ENCODE results near the gene ARHGEF16. TPM values are rescaled to one million over a fixed set of nuclear protein-coding genes. Genes with fewer than 3 reads are reported as not detected.

Gene ARHGEF16
- total and polyA plus RNA-seq, 2 experiments from 2014 or later = 24.8 to 36.2 TPM

GRCh38 chr1:3478187-3478586, 23.7 kb downstream of the ARHGEF16 start:
- TF ChIP-seq, protein P1, sequence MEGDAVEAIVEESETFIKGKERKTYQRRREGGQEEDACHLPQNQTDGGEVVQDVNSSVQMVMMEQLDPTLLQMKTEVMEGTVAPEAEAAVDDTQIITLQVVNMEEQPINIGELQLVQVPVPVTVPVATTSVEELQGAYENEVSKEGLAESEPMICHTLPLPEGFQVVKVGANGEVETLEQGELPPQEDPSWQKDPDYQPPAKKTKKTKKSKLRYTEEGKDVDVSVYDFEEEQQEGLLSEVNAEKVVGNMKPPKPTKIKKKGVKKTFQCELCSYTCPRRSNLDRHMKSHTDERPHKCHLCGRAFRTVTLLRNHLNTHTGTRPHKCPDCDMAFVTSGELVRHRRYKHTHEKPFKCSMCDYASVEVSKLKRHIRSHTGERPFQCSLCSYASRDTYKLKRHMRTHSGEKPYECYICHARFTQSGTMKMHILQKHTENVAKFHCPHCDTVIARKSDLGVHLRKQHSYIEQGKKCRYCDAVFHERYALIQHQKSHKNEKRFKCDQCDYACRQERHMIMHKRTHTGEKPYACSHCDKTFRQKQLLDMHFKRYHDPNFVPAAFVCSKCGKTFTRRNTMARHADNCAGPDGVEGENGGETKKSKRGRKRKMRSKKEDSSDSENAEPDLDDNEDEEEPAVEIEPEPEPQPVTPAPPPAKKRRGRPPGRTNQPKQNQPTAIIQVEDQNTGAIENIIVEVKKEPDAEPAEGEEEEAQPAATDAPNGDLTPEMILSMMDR (IDR thresholded peaks at IDR 0.05; ENCODE audit: poor library complexity) = no peak
- no peak for TF ChIP-seq EZH2 (IDR thresholded peaks at IDR 0.05; ENCODE audit: borderline replicate concordance)
- H3K4me2 ChIP-seq = no peak overlapping the region
- H3K9me3 ChIP-seq (ENCODE audit: low read depth) = no peaks in the 10 kb centered on the region
- 92% methylated on average over 24 of the region's 24 CpGs for WGBS (ENCODE audit: low lambda C conversion rate, missing lambda C conversion rate)
- H3K27me3 ChIP-seq = no peaks in the 10 kb centered on the region
- H3K9me2 ChIP-seq (replicated peaks; ENCODE audit: insufficient read depth) = no peaks in the 10 kb centered on the region
- no peak overlapping the region for H2AFZ ChIP-seq
- no peak for DNase-seq (ENCODE audit: low spot score)
- no peaks in the 10 kb centered on the region for H4K20me1 ChIP-seq (ENCODE audit: insufficient read depth, poor library complexity, severe bottlenecking)
- no peaks in the 10 kb centered on the region for H3K4me1 ChIP-seq (ENCODE audit: insufficient read depth)
- no peaks in the 10 kb centered on the region for H3K79me2 ChIP-seq
- no peak overlapping the region for H3K4me3 ChIP-seq
- H3K27ac ChIP-seq = no peak overlapping the region
- no peaks in the 10 kb centered on the region for H3K36me3 ChIP-seq (replicated peaks; ENCODE audit: insufficient read depth, low read depth)

- 93% methylated on average over 29 of the region's 30 CpGs for WGBS (ENCODE audit: low lambda C conversion rate, missing lambda C conversion rate)
- no peaks in the 10 kb centered on the region for H3K9me3 ChIP-seq (ENCODE audit: low read depth)
- no peak overlapping the region for H3K4me2 ChIP-seq
- H3K4me1 ChIP-seq (ENCODE audit: insufficient read depth) = no peaks in the 10 kb centered on the region
- no peak for DNase-seq (ENCODE audit: low spot score)
- H3K9me2 ChIP-seq (replicated peaks; ENCODE audit: insufficient read depth) = no peaks in the 10 kb centered on the region
- no peak overlapping the region for H2AFZ ChIP-seq
- no peak overlapping the region for H3K4me3 ChIP-seq
- no peaks in the 10 kb centered on the region for H4K20me1 ChIP-seq (ENCODE audit: insufficient read depth, poor library complexity, severe bottlenecking)
- H3K27me3 ChIP-seq = no peaks in the 10 kb centered on the region
- H3K36me3 ChIP-seq (replicated peaks; ENCODE audit: insufficient read depth, low read depth) = no peaks in the 10 kb centered on the region
- no peaks in the 10 kb centered on the region for H3K79me2 ChIP-seq
- TF ChIP-seq, protein P1 (IDR thresholded peaks at IDR 0.05; ENCODE audit: poor library complexity) = no peak
- TF ChIP-seq EZH2phosphoT487 (IDR thresholded peaks at IDR 0.05; ENCODE audit: low read depth, severe bottlenecking, unreplicated experiment) (no peak), EZH2 (IDR thresholded peaks at IDR 0.05; ENCODE audit: borderline replicate concordance) (no peak)
- peak overlapping the region; percentile 74 for H3K27ac ChIP-seq
These were observed 25.3 kb downstream of the ARHGEF16 start for GRCh38 chr1:3479511-3480368.

DNA sequence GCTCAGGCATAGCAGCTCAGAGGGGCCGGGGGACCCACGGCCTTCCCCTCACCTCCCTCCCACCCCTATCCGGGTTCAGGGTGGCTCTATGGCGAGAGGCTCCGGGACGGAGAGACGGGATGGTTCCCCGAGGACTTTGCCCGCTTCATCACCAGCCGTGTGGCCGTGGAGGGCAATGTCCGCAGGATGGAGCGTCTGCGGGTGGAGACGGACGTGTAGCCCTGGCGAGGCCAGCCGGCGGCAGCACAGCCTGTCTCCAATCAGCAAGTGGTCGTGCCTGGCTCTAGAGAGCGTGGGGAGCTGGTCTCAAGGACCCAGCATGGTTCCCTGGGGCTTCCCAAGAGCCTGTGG, 25.9 kb downstream of the ARHGEF16 start:
- no peaks in the 10 kb centered on the region for H3K9me2 ChIP-seq (replicated peaks; ENCODE audit: insufficient read depth)
- no peak for TF ChIP-seq EZH2phosphoT487 (IDR thresholded peaks at IDR 0.05; ENCODE audit: low read depth, severe bottlenecking, unreplicated experiment)
- TF ChIP-seq, protein P1 (IDR thresholded peaks at IDR 0.05; ENCODE audit: poor library complexity) = no peak
- TF ChIP-seq EZH2 (IDR thresholded peaks at IDR 0.05; ENCODE audit: borderline replicate concordance) = no peak
- DNase-seq (ENCODE audit: low spot score) = peak; percentile 61
- WGBS (ENCODE audit: low lambda C conversion rate, missing lambda C conversion rate) = 71% methylated on average over 21 of the region's 21 CpGs
- no peaks in the 10 kb centered on the region for H3K27me3 ChIP-seq
- no peaks in the 10 kb centered on the region for H3K9me3 ChIP-seq (ENCODE audit: low read depth)
- H4K20me1 ChIP-seq (ENCODE audit: insufficient read depth, poor library complexity, severe bottlenecking) = no peaks in the 10 kb centered on the region
- H3K36me3 ChIP-seq (replicated peaks; ENCODE audit: insufficient read depth, low read depth) = no peaks in the 10 kb centered on the region
- no peaks in the 10 kb centered on the region for H3K4me1 ChIP-seq (ENCODE audit: insufficient read depth)
- H3K4me2 ChIP-seq = no peak overlapping the region
- H3K79me2 ChIP-seq = no peaks in the 10 kb centered on the region
- no peak overlapping the region for H3K4me3 ChIP-seq
- peak overlapping the region; percentile 74 for H3K27ac ChIP-seq
- H2AFZ ChIP-seq = no peak overlapping the region
